ENCODE measurements around the gene FGG. TPM values are rescaled to one million over a fixed set of nuclear protein-coding genes. Genes with fewer than 3 reads are reported as not detected.

FGG gene
- total and polyA plus RNA-seq, 2 of the 13 experiments (the other 11 are each of a cell fraction or from before 2014, with no cell fraction given) = 1,037 to 2,423 TPM

DNA sequence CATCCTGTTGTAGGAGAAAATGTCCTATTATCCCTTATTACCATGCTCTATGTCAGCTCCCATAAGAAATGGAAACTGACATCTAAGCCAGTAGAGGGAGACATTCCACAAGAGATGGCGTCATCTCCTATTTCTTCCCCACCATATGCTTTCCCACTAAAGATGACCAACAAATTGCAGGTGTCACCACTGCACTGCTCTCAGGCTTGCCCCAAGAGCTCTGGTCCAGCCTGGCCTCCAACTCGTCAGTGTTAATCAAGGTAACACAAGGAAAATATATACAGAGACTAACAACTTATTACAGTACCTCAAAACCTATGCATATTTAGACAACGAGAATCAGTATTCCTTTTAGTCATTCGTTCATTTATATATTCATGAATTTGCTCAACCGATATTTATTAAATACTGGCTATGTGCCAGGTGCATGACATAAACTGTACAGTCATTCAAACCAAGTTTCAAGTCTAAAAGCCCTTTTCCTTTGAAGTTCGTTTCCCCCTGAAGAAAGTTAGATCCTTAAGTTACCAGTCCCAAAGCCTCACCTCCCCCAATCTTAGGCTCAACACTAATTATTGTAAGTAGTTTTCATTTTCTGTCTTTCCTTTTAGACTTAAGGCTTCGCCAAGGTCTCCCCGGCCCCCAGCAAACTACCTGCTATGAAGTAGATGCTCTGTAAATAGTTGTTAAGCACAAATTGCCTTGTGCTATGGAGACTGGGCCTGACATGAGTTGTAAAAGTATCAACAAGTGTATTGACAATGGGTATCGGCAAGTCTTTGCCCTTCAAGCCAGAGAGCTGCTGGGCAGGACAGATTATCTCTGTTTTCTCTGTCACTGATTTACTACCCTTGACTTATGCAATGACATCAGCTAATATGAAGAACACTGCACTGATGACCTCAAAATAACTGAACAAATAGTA is 52.7 kb downstream of the FGG start (continued):
- TF ChIP-seq CCDC6 (CRISPR knock-in tag; IDR thresholded peaks at IDR 0.05) = no peak; the same call in 1 of the 2 replicates
- TF ChIP-seq ZNF841 (CRISPR knock-in tag; IDR thresholded peaks at IDR 0.05; ENCODE audit: borderline replicate concordance) = no peak
- TF ChIP-seq NFIC (IDR thresholded peaks at IDR 0.05; ENCODE audit: low read length) = peak; percentile 87
- no peak for TF ChIP-seq YY1 (IDR thresholded peaks at IDR 0.05; ENCODE audit: insufficient read depth, insufficient replicate concordance, low read depth, low read length)
- TF ChIP-seq NAIF1 (CRISPR knock-in tag; IDR thresholded peaks at IDR 0.05; ENCODE audit: borderline replicate concordance) = peak; percentile 66; the same call in 1 of the 2 replicates
- no peak for TF ChIP-seq E2F2 (CRISPR knock-in tag; IDR thresholded peaks at IDR 0.05; ENCODE audit: borderline replicate concordance)
- TF ChIP-seq TGIF2 (CRISPR knock-in tag; IDR thresholded peaks at IDR 0.05) = peak; percentile 93
- peak; percentile 87 for TF ChIP-seq IRF2 (CRISPR knock-in tag; IDR thresholded peaks at IDR 0.05)
- no peak for TF ChIP-seq ZNF713 (CRISPR knock-in tag; IDR thresholded peaks at IDR 0.05)
- peak; percentile 91 for TF ChIP-seq FOSL2 (CRISPR knock-in tag; IDR thresholded peaks at IDR 0.05)
- TF ChIP-seq, protein P1, sequence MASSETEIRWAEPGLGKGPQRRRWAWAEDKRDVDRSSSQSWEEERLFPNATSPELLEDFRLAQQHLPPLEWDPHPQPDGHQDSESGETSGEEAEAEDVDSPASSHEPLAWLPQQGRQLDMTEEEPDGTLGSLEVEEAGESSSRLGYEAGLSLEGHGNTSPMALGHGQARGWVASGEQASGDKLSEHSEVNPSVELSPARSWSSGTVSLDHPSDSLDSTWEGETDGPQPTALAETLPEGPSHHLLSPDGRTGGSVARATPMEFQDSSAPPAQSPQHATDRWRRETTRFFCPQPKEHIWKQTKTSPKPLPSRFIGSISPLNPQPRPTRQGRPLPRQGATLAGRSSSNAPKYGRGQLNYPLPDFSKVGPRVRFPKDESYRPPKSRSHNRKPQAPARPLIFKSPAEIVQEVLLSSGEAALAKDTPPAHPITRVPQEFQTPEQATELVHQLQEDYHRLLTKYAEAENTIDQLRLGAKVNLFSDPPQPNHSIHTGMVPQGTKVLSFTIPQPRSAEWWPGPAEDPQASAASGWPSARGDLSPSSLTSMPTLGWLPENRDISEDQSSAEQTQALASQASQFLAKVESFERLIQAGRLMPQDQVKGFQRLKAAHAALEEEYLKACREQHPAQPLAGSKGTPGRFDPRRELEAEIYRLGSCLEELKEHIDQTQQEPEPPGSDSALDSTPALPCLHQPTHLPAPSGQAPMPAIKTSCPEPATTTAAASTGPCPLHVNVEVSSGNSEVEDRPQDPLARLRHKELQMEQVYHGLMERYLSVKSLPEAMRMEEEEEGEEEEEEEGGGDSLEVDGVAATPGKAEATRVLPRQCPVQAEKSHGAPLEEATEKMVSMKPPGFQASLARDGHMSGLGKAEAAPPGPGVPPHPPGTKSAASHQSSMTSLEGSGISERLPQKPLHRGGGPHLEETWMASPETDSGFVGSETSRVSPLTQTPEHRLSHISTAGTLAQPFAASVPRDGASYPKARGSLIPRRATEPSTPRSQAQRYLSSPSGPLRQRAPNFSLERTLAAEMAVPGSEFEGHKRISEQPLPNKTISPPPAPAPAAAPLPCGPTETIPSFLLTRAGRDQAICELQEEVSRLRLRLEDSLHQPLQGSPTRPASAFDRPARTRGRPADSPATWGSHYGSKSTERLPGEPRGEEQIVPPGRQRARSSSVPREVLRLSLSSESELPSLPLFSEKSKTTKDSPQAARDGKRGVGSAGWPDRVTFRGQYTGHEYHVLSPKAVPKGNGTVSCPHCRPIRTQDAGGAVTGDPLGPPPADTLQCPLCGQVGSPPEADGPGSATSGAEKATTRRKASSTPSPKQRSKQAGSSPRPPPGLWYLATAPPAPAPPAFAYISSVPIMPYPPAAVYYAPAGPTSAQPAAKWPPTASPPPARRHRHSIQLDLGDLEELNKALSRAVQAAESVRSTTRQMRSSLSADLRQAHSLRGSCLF (CRISPR knock-in tag; IDR thresholded peaks at IDR 0.05; ENCODE audit: borderline replicate concordance) = no peak
- no peak for TF ChIP-seq RFX3 (CRISPR knock-in tag; IDR thresholded peaks at IDR 0.05)
- TF ChIP-seq ZNF547 (CRISPR knock-in tag; IDR thresholded peaks at IDR 0.05) = no peak
- TF ChIP-seq ZNF331 (CRISPR knock-in tag; IDR thresholded peaks at IDR 0.05) = peak; percentile 67; the same call in 1 of the 2 replicates
- TF ChIP-seq DMAP1 (CRISPR knock-in tag; IDR thresholded peaks at IDR 0.05) = no peak
- peak; percentile 88 for TF ChIP-seq RCOR2 (CRISPR knock-in tag; IDR thresholded peaks at IDR 0.05)
- 0 out of 2 replicates have a peak, but pooled peaks have one; percentile 40 for TF ChIP-seq TSC22D2 (CRISPR knock-in tag; IDR thresholded peaks at IDR 0.05; ENCODE audit: borderline replicate concordance)
- TF ChIP-seq SNRNP70 (IDR thresholded peaks at IDR 0.05; ENCODE audit: low read depth, low read length) = no peak
- TF ChIP-seq KMT2A (CRISPR knock-in tag; IDR thresholded peaks at IDR 0.05) = peak; percentile 50; the same call in 1 of the 2 replicates
- no peak for TF ChIP-seq ZNF24 (IDR thresholded peaks at IDR 0.05)
- peak; percentile 87 for TF ChIP-seq SOX13 (IDR thresholded peaks at IDR 0.05)
- peak in 1 of 2 experiments; percentile 98; a peak in 2 of 4 replicates for TF ChIP-seq SOX13 (CRISPR knock-in tag; conservative IDR thresholded peaks at IDR 0.05 in 1 of 2, IDR thresholded peaks at IDR 0.05 in 1 of 2)

All from HepG2 (cell line).